DND-41 (cell line): Measurements from ENCODE around the gene MYO1E.

Source experiments
- EZH2 ChIP-seq: IDR thresholded peaks from 3 replicates; pipeline ENCODE4 v1.6.1; 2012; ENCODE audit warnings: borderline replicate concordance, low read depth, mild to moderate bottlenecking, moderate library complexity, low read length, inconsistent platforms; ENCODE audit not compliant: severe bottlenecking
- TF ChIP-seq, protein P1 (sequence below): IDR thresholded peaks from 2 replicates; pipeline ENCODE4 v1.5.1; 2012; ENCODE audit warnings: borderline replicate concordance, low read length, moderate library complexity, mild to moderate bottlenecking; ENCODE audit not compliant: poor library complexity, severe bottlenecking; ENCODE audit errors: extremely low read depth

DNA sequence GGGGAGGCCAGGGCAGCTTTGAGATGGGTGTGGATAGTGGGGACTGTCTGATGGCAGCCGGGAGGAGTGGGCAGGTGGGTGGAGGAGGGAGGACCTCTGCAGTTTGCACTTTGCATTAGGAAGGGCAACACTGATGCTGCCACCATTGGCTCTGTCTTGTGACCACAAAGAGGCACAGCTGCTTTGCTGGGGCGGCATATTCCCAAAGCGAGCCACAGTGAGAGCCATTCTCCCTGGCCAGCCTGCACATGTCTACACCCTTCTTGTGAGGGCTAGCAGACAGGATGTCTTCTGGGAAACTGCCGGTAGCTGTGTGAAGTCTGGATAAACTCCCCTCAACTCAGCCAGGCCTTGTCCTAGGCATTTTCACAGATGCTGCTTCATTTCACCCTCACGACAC is 229.4 kb downstream of the MYO1E start:
- TF ChIP-seq, protein P1, sequence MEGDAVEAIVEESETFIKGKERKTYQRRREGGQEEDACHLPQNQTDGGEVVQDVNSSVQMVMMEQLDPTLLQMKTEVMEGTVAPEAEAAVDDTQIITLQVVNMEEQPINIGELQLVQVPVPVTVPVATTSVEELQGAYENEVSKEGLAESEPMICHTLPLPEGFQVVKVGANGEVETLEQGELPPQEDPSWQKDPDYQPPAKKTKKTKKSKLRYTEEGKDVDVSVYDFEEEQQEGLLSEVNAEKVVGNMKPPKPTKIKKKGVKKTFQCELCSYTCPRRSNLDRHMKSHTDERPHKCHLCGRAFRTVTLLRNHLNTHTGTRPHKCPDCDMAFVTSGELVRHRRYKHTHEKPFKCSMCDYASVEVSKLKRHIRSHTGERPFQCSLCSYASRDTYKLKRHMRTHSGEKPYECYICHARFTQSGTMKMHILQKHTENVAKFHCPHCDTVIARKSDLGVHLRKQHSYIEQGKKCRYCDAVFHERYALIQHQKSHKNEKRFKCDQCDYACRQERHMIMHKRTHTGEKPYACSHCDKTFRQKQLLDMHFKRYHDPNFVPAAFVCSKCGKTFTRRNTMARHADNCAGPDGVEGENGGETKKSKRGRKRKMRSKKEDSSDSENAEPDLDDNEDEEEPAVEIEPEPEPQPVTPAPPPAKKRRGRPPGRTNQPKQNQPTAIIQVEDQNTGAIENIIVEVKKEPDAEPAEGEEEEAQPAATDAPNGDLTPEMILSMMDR: no peak
- no peak for TF ChIP-seq EZH2
